SH-SY5Y (cell line): Measurements from ENCODE around the gene COA7.

Source experiments
- GATA2 ChIP-seq: IDR thresholded peaks from 2 replicates; pipeline ENCODE4 v1.6.1; 2011; ENCODE audit warnings: mild to moderate bottlenecking, low read depth, low read length
- GATA3 ChIP-seq: IDR thresholded peaks from 2 replicates; pipeline ENCODE4 v1.6.1; 2011; ENCODE audit warnings: low read depth, mild to moderate bottlenecking, low read length, moderate library complexity

DNA sequence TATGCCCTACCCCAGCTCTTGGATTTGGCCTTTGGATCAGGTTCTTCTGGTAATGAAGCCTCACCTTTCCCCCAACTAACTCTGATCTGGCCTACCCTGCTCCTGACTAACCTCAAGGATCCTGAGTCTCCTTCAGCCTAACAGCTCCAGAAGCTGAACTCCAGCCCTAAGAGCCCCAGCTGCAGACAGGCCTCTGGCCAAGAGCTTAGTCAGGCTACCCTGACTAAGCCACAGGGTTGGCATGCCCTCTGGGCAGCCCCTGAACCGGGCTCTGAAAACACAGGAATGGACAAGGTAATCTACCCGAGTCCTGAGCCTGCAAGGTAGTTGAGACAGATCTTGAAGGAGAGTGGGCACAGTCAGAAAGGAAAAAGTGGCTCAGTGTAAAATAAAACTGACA lies 29.4 kb downstream of the COA7 start:
- TF ChIP-seq GATA3 (no peak), GATA2 (no peak)
